K562 (cell line): ENCODE data around the gene MICAL2. TPM values are rescaled to one million over a fixed set of nuclear protein-coding genes. Genes with fewer than 3 reads are reported as not detected.
A peak's percentile ranks its signal among the peaks of the same experiment; 100 is the strongest.

ENCODE experiments used
- FOXA1 ChIP-seq: fragments of 450-650 bp; IDR thresholded peaks from 2 replicates; pipeline ENCODE4 v1.6.1; 2016; ENCODE audit warnings: mild to moderate bottlenecking, borderline replicate concordance
- GABPB2 ChIP-seq: fragments of 250-450 bp; sonication (Bioruptor Pico); conservative IDR thresholded peaks from 2 replicates; pipeline ENCODE4 v1.5.1; 2021; ENCODE audit warnings: mild to moderate bottlenecking
- MECOM ChIP-seq: fragments of 250-450 bp; sonication (Bioruptor Pico); IDR thresholded peaks from 2 replicates; pipeline ENCODE4 v1.8.0; 2022; ENCODE audit warnings: inconsistent platforms
- NR2C1 ChIP-seq, 2 experiments: fragments of 450-650 bp; IDR thresholded peaks; 2 replicates each; pipeline ENCODE4 v1.6.1; 2017; ENCODE audit warnings: mild to moderate bottlenecking in 2 of 2, antibody characterized with exemption in 1 of 2, inconsistent platforms in 1 of 2, missing compliant biosample characterization in 1 of 2, missing genetic modification characterization in 1 of 2
- PURB ChIP-seq: sonication (generic); formaldehyde crosslinking; IDR thresholded peaks from 2 replicates; pipeline ENCODE4 v1.9.0; 2021; ENCODE audit warnings: low read depth, mild to moderate bottlenecking, missing genetic modification reagents
- RAD21 ChIP-seq, 2 experiments: fragments of 250-450 bp in 1 of 2; fragments of 450-650 bp in 1 of 2; sonication (Bioruptor Pico) in 1 of 2; formaldehyde crosslinking in 1 of 2; IDR thresholded peaks in 1 of 2; conservative IDR thresholded peaks in 1 of 2; 2 replicates each; pipeline versions ENCODE4 v1.4.0 to v1.8.0; 2020 to 2022; ENCODE audit warnings: mild to moderate bottlenecking in 2 of 2, moderate library complexity in 1 of 2
- RBM14 ChIP-seq: fragments of 200-400 bp; formaldehyde crosslinking; IDR thresholded peaks from 2 replicates; pipeline ENCODE4 v1.6.1; 2018; ENCODE audit warnings: low read depth, mild to moderate bottlenecking, low read length, moderate library complexity, borderline replicate concordance; ENCODE audit not compliant: insufficient read depth
- TCF3 ChIP-seq: sonication (generic); formaldehyde crosslinking; IDR thresholded peaks from 2 replicates; pipeline ENCODE4 v1.4.0; 2020; ENCODE audit warnings: mild to moderate bottlenecking, missing genetic modification reagents
- TRIM25 ChIP-seq: fragments of 450-650 bp; IDR thresholded peaks from 2 replicates; pipeline ENCODE4 v1.7.0; 2016; ENCODE audit warnings: borderline replicate concordance
- ZFP91 ChIP-seq: sonication (generic); formaldehyde crosslinking; IDR thresholded peaks from 2 replicates; pipeline ENCODE4 v1.8.0; 2022; ENCODE audit warnings: mild to moderate bottlenecking, missing genetic modification reagents
- ZKSCAN8 ChIP-seq: fragments of 200-800 bp; sonication (Bioruptor generic); IDR thresholded peaks from 2 replicates; pipeline ENCODE4 v1.6.1; 2016; ENCODE audit warnings: missing genetic modification characterization, missing compliant biosample characterization
- ZNF124 ChIP-seq: sonication (generic); formaldehyde crosslinking; IDR thresholded peaks from 2 replicates; pipeline ENCODE4 v1.8.1; 2022; ENCODE audit warnings: missing genetic modification reagents
- polyA plus RNA-seq, 8 experiments: library from polyadenylated mRNA; depleted of rRNA in 4 of 8; stranded (reverse) in 5 of 8; unstranded in 3 of 8; fragments of >200 nt; fragmentation: Nextera tagmentation in 2 of 8; fragmentation: Illumina TruSeq in 1 of 8; extraction: Ambion mirVana in 2 of 8; extraction: Trizol in 1 of 8; gene quantifications; 2 replicates each; pipeline versions ENCODE4 v1.2.1 to v1.2.3, GENCODE V29; 2011 to 2014; ENCODE audit warnings: inconsistent platforms in 1 of 8, missing spikeins in 1 of 8
- total RNA-seq, 7 experiments: library from RNA; depleted of rRNA in 6 of 7; stranded (reverse); fragments of >200 nt in 6 of 7; fragmentation: Illumina TruSeq in 2 of 7; extraction: Trizol in 2 of 7; gene quantifications; 2 replicates each; pipeline versions ENCODE4 v1.2.1 to v1.2.3, GENCODE V29; 2011 to 2021; ENCODE audit warnings: low replicate concordance in 1 of 7

MICAL2 gene
- total and polyA plus RNA-seq, 9 of the 15 experiments (the other 6 are each of a cell fraction or from before 2014, with no cell fraction given) = 4.7 to 64.2 (median 33.6) TPM

GRCh38 chr11:12137938-12138731, 27.7 kb downstream of the MICAL2 start (continued):
- TF ChIP-seq TRIM25 (no peak), TCF3 (CRISPR knock-in tag) (no peak), ZFP91 (CRISPR knock-in tag) (peak; percentile 72; the same call in 1 of the 2 replicates), FOXA1 (no peak), RAD21 (CRISPR knock-in tag; conservative IDR thresholded peaks at IDR 0.05 in 1 of 2, IDR thresholded peaks at IDR 0.05 in 1 of 2) (0 out of 4 replicates have a peak, but pooled peaks of 1 of the 2 experiments have one; percentile 9), GABPB2 (CRISPR knock-in tag) (no peak), PURB (CRISPR knock-in tag) (no peak), MECOM (CRISPR knock-in tag) (no peak), ZKSCAN8 (CRISPR knock-in tag) (0 out of 2 replicates have a peak, but pooled peaks have one; percentile 29), RBM14 (no peak), NR2C1 (IDR thresholded peaks at IDR 0.05) (no peak), NR2C1 (tag; IDR thresholded peaks at IDR 0.05) (no peak), ZNF124 (CRISPR knock-in tag) (no peak)
